HG03354 (cell line): ENCODE results near the gene RBMS1.

Experiments
- ATAC-seq: cut with Tn5 transposase; IDR thresholded peaks from one replicate; pipeline ENCODE4 v1.9.1; 2021; ENCODE audit warnings: mild to moderate bottlenecking; ENCODE audit not compliant: unreplicated experiment, poor library complexity, severe bottlenecking

Gene RBMS1

GRCh38 chr2:160223560-160223959 lies 270.0 kb downstream of the RBMS1 start:
- ATAC-seq, result no peak

- no peak for ATAC-seq
These were observed 270.9 kb downstream of the RBMS1 start for GRCh38 chr2:160222546-160223283.
